ENCODE data around the gene MAP7D2. TPM values are rescaled to one million over a fixed set of nuclear protein-coding genes. Genes with fewer than 3 reads are reported as not detected.

Gene MAP7D2
- total RNA-seq, 1 experiment from 2014 or later, result 7.6 TPM

- Histone ChIP-seq H3K4me1 (ENCODE audit: control insufficient read depth, insufficient read depth, low read length) (no peaks in the 10 kb centered on the region), H3K9me3 (ENCODE audit: control insufficient read depth, insufficient read depth, low read depth, low read length) (no peaks in the 10 kb centered on the region), H3K27ac (ENCODE audit: low read length) (peak overlapping the region; percentile 51), H3K4me3 (ENCODE audit: low read depth in 2 of 2, low read length in 2 of 2) (peak overlapping the region; percentile 58 to 67), H3K27me3 (ENCODE audit: control insufficient read depth, insufficient read depth, low read length) (no peaks in the 10 kb centered on the region), H3K36me3 (ENCODE audit: control insufficient read depth, insufficient read depth, low read length) (no peaks in the 10 kb centered on the region)
- TF ChIP-seq REST (IDR thresholded peaks at IDR 0.05; ENCODE audit: insufficient read depth in 1 of 2, low read depth in 2 of 2, low read length in 1 of 2) (no peak), SIN3A (IDR thresholded peaks at IDR 0.05; ENCODE audit: borderline replicate concordance, insufficient read depth, low read depth, low read length) (no peak), TCF7L2 (IDR thresholded peaks at IDR 0.05; ENCODE audit: low read depth, low read length) (no peak), POLR2AphosphoS5 (IDR thresholded peaks at IDR 0.05; ENCODE audit: low read depth, low read length) (no peak)
- TF ChIP-seq, protein P1, sequence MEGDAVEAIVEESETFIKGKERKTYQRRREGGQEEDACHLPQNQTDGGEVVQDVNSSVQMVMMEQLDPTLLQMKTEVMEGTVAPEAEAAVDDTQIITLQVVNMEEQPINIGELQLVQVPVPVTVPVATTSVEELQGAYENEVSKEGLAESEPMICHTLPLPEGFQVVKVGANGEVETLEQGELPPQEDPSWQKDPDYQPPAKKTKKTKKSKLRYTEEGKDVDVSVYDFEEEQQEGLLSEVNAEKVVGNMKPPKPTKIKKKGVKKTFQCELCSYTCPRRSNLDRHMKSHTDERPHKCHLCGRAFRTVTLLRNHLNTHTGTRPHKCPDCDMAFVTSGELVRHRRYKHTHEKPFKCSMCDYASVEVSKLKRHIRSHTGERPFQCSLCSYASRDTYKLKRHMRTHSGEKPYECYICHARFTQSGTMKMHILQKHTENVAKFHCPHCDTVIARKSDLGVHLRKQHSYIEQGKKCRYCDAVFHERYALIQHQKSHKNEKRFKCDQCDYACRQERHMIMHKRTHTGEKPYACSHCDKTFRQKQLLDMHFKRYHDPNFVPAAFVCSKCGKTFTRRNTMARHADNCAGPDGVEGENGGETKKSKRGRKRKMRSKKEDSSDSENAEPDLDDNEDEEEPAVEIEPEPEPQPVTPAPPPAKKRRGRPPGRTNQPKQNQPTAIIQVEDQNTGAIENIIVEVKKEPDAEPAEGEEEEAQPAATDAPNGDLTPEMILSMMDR (IDR thresholded peaks at IDR 0.05), result no peak
- no peak for ATAC-seq
- intact Hi-C loops (cut with micrococcal nuclease; ENCODE audit: unreplicated experiment) (no loop called here), in situ Hi-C loops (cut with HindIII; ENCODE audit: low pct_unique_long_range_greater_than_20kb, low sequenced_read_pairs) (no loop called here)
- ChIA-PET CTCF (no interaction called here), POLR2A (no interaction called here)
- no TSS peak for BruUV-seq (replicated peaks)
- no peak for DNase-seq (ENCODE audit: low read depth, low spot score)
Measured at GRCh38 chrX:19990151-19990555, 126.6 kb downstream of the MAP7D2 start.

GRCh38 chrX:19987856-19988255 lies 128.9 kb downstream of the MAP7D2 start:
- in situ Hi-C loops (cut with HindIII; ENCODE audit: low pct_unique_long_range_greater_than_20kb, low sequenced_read_pairs), result no loop called here
- BruUV-seq (replicated peaks), result no TSS peak
- ChIA-PET POLR2A (interaction anchor here (0.6 kb wide), 1 partner anchor 74 kb away, joined by 4 read pairs; no protein-coding TSS in a partner anchor), CTCF (no interaction called here)
- H3K27ac ChIP-seq (ENCODE audit: low read length), result no peak overlapping the region
- no peak overlapping the region for H3K4me3 ChIP-seq (ENCODE audit: low read depth in 2 of 2, low read length in 2 of 2)
- ATAC-seq, result no peak
- no peak for DNase-seq (ENCODE audit: low read depth, low spot score)
- no peaks in the 10 kb centered on the region for H3K36me3 ChIP-seq (ENCODE audit: control insufficient read depth, insufficient read depth, low read length)
- H3K27me3 ChIP-seq (ENCODE audit: control insufficient read depth, insufficient read depth, low read length), result no peaks in the 10 kb centered on the region
- TF ChIP-seq TCF7L2 (IDR thresholded peaks at IDR 0.05; ENCODE audit: low read depth, low read length), result no peak
- no peaks in the 10 kb centered on the region for H3K4me1 ChIP-seq (ENCODE audit: control insufficient read depth, insufficient read depth, low read length)
- intact Hi-C loops (cut with micrococcal nuclease; ENCODE audit: unreplicated experiment), result no loop called here
- H3K9me3 ChIP-seq (ENCODE audit: control insufficient read depth, insufficient read depth, low read depth, low read length), result no peaks in the 10 kb centered on the region

DNA sequence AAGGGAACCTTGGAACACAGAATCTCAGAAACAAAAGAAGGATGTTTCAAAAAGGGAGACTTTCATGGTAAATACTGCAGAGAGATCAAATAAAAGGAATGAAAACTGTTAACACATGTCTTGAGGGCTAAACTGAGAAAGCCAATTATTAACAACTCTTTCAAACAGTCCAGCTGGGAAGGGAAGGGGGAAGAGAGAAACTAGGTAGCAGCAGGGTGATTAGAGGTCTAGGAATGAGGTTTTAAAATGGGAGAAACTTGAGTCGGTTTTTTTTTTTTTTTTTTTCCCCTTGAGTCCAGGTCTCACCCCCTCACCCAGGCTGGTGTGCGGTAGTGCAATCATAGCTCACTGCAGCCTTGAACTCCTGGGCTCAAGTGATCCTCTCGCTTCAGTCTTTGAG lies 130.2 kb downstream of the MAP7D2 start:
- TF ChIP-seq TCF7L2 (IDR thresholded peaks at IDR 0.05; ENCODE audit: low read depth, low read length), result no peak
- TF ChIP-seq, protein P1 (IDR thresholded peaks at IDR 0.05), result no peak
- TF ChIP-seq REST (IDR thresholded peaks at IDR 0.05; ENCODE audit: insufficient read depth in 1 of 2, low read depth in 2 of 2, low read length in 1 of 2), result no peak
- TF ChIP-seq SIN3A (IDR thresholded peaks at IDR 0.05; ENCODE audit: borderline replicate concordance, insufficient read depth, low read depth, low read length), result no peak
- no peak for TF ChIP-seq POLR2AphosphoS5 (IDR thresholded peaks at IDR 0.05; ENCODE audit: low read depth, low read length)
- Histone ChIP-seq H3K9me3 (ENCODE audit: control insufficient read depth, insufficient read depth, low read depth, low read length) (no peaks in the 10 kb centered on the region), H3K4me1 (ENCODE audit: control insufficient read depth, insufficient read depth, low read length) (no peaks in the 10 kb centered on the region), H3K27ac (ENCODE audit: low read length) (no peak overlapping the region), H3K27me3 (ENCODE audit: control insufficient read depth, insufficient read depth, low read length) (no peaks in the 10 kb centered on the region), H3K4me3 (ENCODE audit: low read depth in 2 of 2, low read length in 2 of 2) (no peak overlapping the region), H3K36me3 (ENCODE audit: control insufficient read depth, insufficient read depth, low read length) (no peaks in the 10 kb centered on the region)
- POLR2A ChIA-PET, result interaction anchor here (0.6 kb wide), 1 partner anchor 321 kb away, joined by 6 read pairs; no protein-coding TSS in a partner anchor
- in situ Hi-C loops (cut with HindIII; ENCODE audit: low pct_unique_long_range_greater_than_20kb, low sequenced_read_pairs), result no loop called here
- no TSS peak for BruUV-seq (replicated peaks)
- CTCF ChIA-PET, result no interaction called here
- no peak for DNase-seq (ENCODE audit: low read depth, low spot score)
- intact Hi-C loops (cut with micrococcal nuclease; ENCODE audit: unreplicated experiment), result no loop called here
- ATAC-seq, result no peak

Data from Panc1 (cell line).